Caco-2 (cell line): ENCODE data around the gene ATP13A2. TPM values are rescaled to one million over a fixed set of nuclear protein-coding genes. Genes with fewer than 3 reads are reported as not detected.

Experiments
- BruUV-seq: library from RNA; stranded (reverse); fragments of 400-500 nt; replicated peaks from 2 replicates; lab custom pipeline; 2021; lab: Mats Ljungman, UMichigan
- CTCF ChIA-PET: fragments of 300-600 bp; sonication (Branson Sonifier 250); formaldehyde crosslinking; loops from one replicate; lab custom pipeline; 2022; ENCODE audit warnings: antibody characterized with exemption; lab: Charles Lee
- POLR2A ChIA-PET: fragments of 300-600 bp; sonication (Branson Sonifier 250); formaldehyde crosslinking; loops from one replicate; lab custom pipeline; 2022; ENCODE audit warnings: antibody characterized with exemption; lab: Charles Lee
- DNase-seq, 2 experiments: peaks; one replicate each; pipeline versions ENCODE4 v3.0.0 to v3.0.0-alpha.2; 2020 to 2022
- H3K27me3 ChIP-seq: replicated peaks from 2 replicates; pipeline ENCODE4 v1.6.0; 2011; ENCODE audit warnings: low read length; ENCODE audit not compliant: control insufficient read depth, insufficient read depth
- H3K36me3 ChIP-seq: 2 replicates; pipeline ENCODE4 v1.5.1; 2011; ENCODE audit warnings: low read length; ENCODE audit not compliant: control insufficient read depth, insufficient read depth
- H3K4me1 ChIP-seq: fragments of 250-450 bp; sonication (Bioruptor Pico); 2 replicates; pipeline ENCODE4 v1.5.1; 2020; ENCODE audit warnings: mild to moderate bottlenecking
- H3K4me3 ChIP-seq: 2 replicates; pipeline ENCODE4 v1.5.1; 2011; ENCODE audit warnings: low read depth, mild to moderate bottlenecking, control low read depth, low read length
- H3K9me3 ChIP-seq: fragments of 250-450 bp; sonication (Bioruptor Pico); 2 replicates; pipeline ENCODE4 v1.5.1; 2020; ENCODE audit warnings: mild to moderate bottlenecking, moderate library complexity
- H3K27ac Mint-ChIP-seq: one replicate; pipeline ENCODE4 v1.8.0; 2022; ENCODE audit warnings: mixed read lengths; ENCODE audit not compliant: unreplicated experiment
- H3K27me3 Mint-ChIP-seq: one replicate; pipeline ENCODE4 v1.8.0; 2022; ENCODE audit warnings: mixed read lengths; ENCODE audit not compliant: insufficient read depth, unreplicated experiment
- H3K36me3 Mint-ChIP-seq: one replicate; pipeline ENCODE4 v1.8.0; 2022; ENCODE audit warnings: mild to moderate bottlenecking, mixed read lengths; ENCODE audit not compliant: insufficient read depth, unreplicated experiment
- H3K4me1 Mint-ChIP-seq: one replicate; pipeline ENCODE4 v1.8.0; 2022; ENCODE audit warnings: low read depth, mixed read lengths; ENCODE audit not compliant: unreplicated experiment
- H3K4me3 Mint-ChIP-seq: one replicate; pipeline ENCODE4 v1.8.0; 2022; ENCODE audit warnings: mild to moderate bottlenecking, moderate library complexity, mixed read lengths; ENCODE audit not compliant: unreplicated experiment
- H3K9me3 Mint-ChIP-seq: one replicate; pipeline ENCODE4 v1.8.0; 2022; ENCODE audit warnings: mixed read lengths; ENCODE audit not compliant: unreplicated experiment
- CTCF ChIP-seq, 2 experiments: fragments of 200-600 bp in 1 of 2; IDR thresholded peaks; 1 replicate in 1 of 2; 2 replicates in 1 of 2; pipeline versions ENCODE4 v1.5.1 to v1.8.0; 2011 to 2022; ENCODE audit warnings: antibody characterized with exemption in 1 of 2, control low read depth in 1 of 2, inconsistent platforms in 1 of 2, low read depth in 1 of 2, low read length in 1 of 2, mild to moderate bottlenecking in 1 of 2, moderate library complexity in 1 of 2; ENCODE audit not compliant: insufficient read depth in 1 of 2, severe bottlenecking in 1 of 2, unreplicated experiment in 1 of 2
- intact Hi-C: fragments of 100-400 bp; cut with micrococcal nuclease; formaldehyde crosslinking; loops from one replicate; pipeline ENCODE4 v1.10.0; 2022; ENCODE audit not compliant: unreplicated experiment
- total RNA-seq: library from RNA; stranded (reverse); gene quantifications from 2 replicates; pipeline ENCODE4 v1.2.3, GENCODE V29; 2022

The ATP13A2 gene
- total RNA-seq, 1 experiment from 2014 or later: 58.4 TPM

GRCh38 chr1:17052641-17053040 is 40.9 kb upstream of the ATP13A2 start:
- Mint-ChIP-seq H3K36me3 (peaks cover 18% of the 10 kb centered on the region), H3K9me3 (no peaks in the 10 kb centered on the region), H3K4me3 (peak overlapping the region; percentile 97), H3K27me3 (no peaks in the 10 kb centered on the region), H3K27ac (no peak overlapping the region), H3K4me1 (no peaks in the 10 kb centered on the region)
- TF ChIP-seq CTCF (IDR thresholded peaks at IDR 0.05; ENCODE audit: insufficient read depth in 1 of 2, low read depth in 1 of 2, low read length in 1 of 2, severe bottlenecking in 1 of 2, unreplicated experiment in 1 of 2): no peak
- Histone ChIP-seq H3K36me3 (no peaks in the 10 kb centered on the region), H3K4me1 (peaks cover 9% of the 10 kb centered on the region), H3K27me3 (no peaks in the 10 kb centered on the region), H3K9me3 (no peaks in the 10 kb centered on the region), H3K4me3 (peak overlapping the region; percentile 78)
- ChIA-PET CTCF (no interaction called here), POLR2A (no interaction called here)
- no peak for DNase-seq
- BruUV-seq: no TSS peak
- intact Hi-C loops: no loop called here

GRCh38 chr1:17052038-17052437 is 40.3 kb upstream of the ATP13A2 start:
- BruUV-seq: no TSS peak
- Mint-ChIP-seq H3K36me3 (peaks cover 18% of the 10 kb centered on the region), H3K27me3 (no peaks in the 10 kb centered on the region), H3K4me3 (no peak overlapping the region), H3K9me3 (no peaks in the 10 kb centered on the region), H3K27ac (no peak overlapping the region), H3K4me1 (no peaks in the 10 kb centered on the region)
- CTCF ChIA-PET: no interaction called here
- Histone ChIP-seq H3K4me1 (peaks cover 9% of the 10 kb centered on the region), H3K36me3 (no peaks in the 10 kb centered on the region), H3K9me3 (no peaks in the 10 kb centered on the region), H3K27me3 (no peaks in the 10 kb centered on the region), H3K4me3 (no peak overlapping the region)
- no peak for TF ChIP-seq CTCF (IDR thresholded peaks at IDR 0.05; ENCODE audit: insufficient read depth in 1 of 2, low read depth in 1 of 2, low read length in 1 of 2, severe bottlenecking in 1 of 2, unreplicated experiment in 1 of 2)
- POLR2A ChIA-PET: no interaction called here
- no peak for DNase-seq
- intact Hi-C loops: no loop called here

GRCh38 chr1:17047924-17048323 is 36.2 kb upstream of the ATP13A2 start:
- CTCF ChIA-PET: no interaction called here
- H3K27ac Mint-ChIP-seq: no peak overlapping the region
- peaks cover 4% of the 10 kb centered on the region; the same call in 1 of the 2 replicates for H3K36me3 ChIP-seq

More at GRCh38 chr1:17047924-17048323, 36.2 kb upstream of the ATP13A2 start:
- TF ChIP-seq CTCF (IDR thresholded peaks at IDR 0.05; ENCODE audit: insufficient read depth in 1 of 2, low read depth in 1 of 2, low read length in 1 of 2, severe bottlenecking in 1 of 2, unreplicated experiment in 1 of 2): no peak
- Mint-ChIP-seq H3K4me1 (no peaks in the 10 kb centered on the region), H3K4me3 (no peak overlapping the region), H3K36me3 (peaks cover 32% of the 10 kb centered on the region), H3K9me3 (no peaks in the 10 kb centered on the region), H3K27me3 (no peaks in the 10 kb centered on the region)
- Histone ChIP-seq H3K4me3 (no peak overlapping the region), H3K9me3 (no peaks in the 10 kb centered on the region), H3K4me1 (peaks cover 14% of the 10 kb centered on the region), H3K27me3 (no peaks in the 10 kb centered on the region)
- intact Hi-C loops: no loop called here
- no TSS peak for BruUV-seq
- POLR2A ChIA-PET: no interaction called here
- no peak for DNase-seq
